Hepatic stellate cell (primary cell): Measurements from ENCODE around the gene COL6A5.

Experiments used
- DNase-seq: peaks from one replicate; pipeline ENCODE4 v3.0.0; 2011; ENCODE audit warnings: low spot score

COL6A5 gene

GRCh38 chr3:130519754-130520153 lies 174.3 kb downstream of the COL6A5 start:
- DNase-seq: no peak

GRCh38 chr3:130522399-130522798 lies 176.9 kb downstream of the COL6A5 start:
- DNase-seq: no peak

GRCh38 chr3:130527426-130527825 lies 182.0 kb downstream of the COL6A5 start:
- DNase-seq: no peak

- no peak for DNase-seq
Observed at GRCh38 chr3:130528120-130528519, 182.6 kb downstream of the COL6A5 start.

- DNase-seq: no peak
Observed at GRCh38 chr3:130529486-130530215, 184.2 kb downstream of the COL6A5 start.

GRCh38 chr3:130533247-130533646 lies 187.8 kb downstream of the COL6A5 start:
- DNase-seq: no peak
